NCI-H146 (cell line): ENCODE measurements around the gene EFR3B.

Experiments used
- DNase-seq: peaks from one replicate; lab custom pipeline; 2025; lab: John Stamatoyannopoulos, UW

The EFR3B gene

DNA sequence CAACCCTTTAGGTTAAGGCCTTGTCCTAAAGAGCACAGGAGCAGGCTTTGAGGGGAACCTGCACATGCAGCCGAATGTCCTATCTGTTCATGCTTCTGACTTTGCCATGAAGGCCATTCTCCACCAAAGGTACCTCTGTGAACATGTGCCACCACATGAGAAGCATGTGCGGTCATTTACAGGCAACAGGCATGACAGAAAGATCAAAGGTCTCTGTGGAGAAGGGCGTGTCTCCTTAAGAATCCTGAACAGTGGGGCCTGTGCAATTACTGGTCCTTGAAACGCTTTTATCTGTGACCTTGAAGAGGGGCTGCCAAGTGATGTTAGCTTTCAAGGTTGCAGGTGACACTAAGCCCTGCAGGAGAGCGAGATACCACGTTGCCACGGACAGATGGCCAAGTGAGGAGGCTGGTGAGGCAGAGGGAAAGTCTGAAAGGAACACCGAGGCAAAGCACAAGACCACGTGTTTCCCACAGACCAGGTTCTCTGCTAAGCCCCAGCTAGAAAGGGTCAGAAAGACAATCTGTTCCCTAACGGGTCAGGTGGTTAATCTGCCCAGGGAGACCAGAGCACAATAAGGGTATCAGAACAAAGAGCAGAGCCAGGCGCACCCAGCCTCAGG, 146.0 kb downstream of the EFR3B start:
- no peak for DNase-seq

DNA sequence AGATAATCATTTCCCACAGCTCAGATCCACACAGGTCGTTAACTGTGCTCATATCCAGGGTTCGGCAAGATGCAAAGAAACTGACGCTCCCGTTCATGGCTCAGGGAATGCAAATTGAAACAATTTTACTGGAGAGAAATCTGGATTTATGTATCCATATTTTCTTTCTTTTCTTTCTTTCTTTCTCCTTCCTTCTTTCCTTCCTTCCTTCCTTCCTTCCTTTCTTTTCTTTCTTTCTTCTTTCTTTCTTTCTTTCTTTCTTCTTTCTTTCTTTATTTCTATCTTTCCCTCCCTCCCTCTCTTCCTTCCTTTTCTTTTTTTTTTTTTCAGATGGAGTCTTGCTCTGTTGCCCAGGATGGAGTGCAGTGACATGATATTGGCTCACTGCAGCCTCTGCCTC, 146.5 kb downstream of the EFR3B start:
- no peak for DNase-seq

DNA sequence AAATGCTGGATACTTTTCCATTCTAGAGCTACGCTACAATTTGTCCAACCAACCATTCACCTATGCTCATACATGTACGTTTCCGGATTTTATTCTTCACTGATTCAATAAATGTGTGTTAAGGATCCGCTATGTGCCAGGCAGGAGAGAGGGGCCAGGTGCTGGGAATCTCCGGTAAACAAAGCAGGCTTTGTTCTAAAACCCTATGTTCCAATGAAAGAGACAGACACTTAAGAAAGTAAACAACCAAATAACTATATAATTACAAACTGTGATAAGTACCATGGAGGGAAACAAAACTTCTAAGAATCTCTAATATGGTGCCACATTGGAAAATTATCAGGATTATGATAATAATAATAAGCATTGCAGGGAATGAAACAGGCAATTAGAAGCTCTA, 148.7 kb downstream of the EFR3B start:
- peak; percentile 79 for DNase-seq

DNA sequence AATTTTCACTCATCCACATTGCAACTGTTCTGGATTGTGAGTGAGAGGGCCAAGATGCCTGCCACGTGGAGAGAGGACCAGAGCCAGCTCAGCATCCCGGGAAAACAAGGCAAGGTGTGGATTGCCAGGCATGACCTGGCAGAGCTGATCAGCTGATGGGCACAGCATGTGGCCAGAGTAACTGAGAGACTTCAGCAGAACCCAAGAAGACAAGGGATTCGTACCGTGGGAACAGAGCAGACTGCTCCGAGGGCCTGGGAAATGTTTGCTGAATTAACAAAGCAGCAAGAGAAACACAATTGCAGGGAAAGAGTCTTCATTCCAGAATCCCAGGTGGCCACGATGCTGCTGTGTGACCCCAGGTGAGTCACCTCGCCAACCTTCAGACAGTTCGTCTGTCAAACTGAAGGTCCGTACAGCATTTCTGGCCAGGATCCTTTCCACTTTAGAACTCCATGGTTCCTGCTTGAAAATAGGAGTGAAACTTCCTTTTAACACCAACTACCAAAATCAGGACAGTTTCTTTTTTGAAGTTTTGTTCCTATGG, 152.8 kb downstream of the EFR3B start:
- DNase-seq: no peak

DNA sequence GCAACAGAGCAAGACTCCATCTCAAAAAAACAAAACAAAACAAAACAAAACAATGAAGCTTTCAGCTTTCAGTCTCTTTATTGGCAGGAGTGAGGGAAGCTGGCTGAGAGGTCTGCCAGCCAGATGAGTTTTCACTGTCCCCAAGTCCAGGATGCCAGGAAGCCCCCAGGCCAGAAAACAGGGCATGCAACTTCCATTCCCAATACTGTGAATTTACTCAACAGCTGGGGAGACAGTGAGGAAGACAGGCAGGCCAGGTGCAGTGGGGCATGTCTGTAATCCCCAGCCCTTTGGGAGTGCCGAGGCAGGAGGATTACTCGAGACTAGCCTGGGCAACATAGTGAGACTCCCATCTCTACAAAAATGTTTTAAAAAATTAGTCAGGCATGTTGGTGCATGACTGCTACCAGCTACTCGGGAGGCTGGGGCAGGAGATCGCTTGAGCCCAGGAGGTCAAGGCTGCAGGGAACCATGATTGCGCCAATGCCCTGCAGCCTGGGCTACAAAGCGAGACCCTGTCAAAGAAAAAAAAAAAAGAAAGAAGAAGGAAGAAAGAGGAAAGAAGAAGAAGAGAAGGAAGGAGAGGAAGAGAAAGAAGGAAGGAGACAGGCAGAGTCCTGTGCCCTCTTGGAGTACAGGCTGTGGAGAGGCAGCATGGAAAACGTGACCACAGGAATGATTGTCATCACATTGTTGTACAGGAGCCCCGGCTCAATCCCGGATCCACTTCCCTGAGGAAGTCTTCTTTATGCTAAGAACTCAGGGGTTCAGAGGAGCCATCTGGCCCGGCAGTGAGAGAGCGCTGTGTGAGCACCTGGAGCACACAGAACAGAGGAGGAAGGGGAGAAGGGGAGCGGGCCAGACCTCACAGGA, 155.7 kb downstream of the EFR3B start:
- no peak for DNase-seq

DNA sequence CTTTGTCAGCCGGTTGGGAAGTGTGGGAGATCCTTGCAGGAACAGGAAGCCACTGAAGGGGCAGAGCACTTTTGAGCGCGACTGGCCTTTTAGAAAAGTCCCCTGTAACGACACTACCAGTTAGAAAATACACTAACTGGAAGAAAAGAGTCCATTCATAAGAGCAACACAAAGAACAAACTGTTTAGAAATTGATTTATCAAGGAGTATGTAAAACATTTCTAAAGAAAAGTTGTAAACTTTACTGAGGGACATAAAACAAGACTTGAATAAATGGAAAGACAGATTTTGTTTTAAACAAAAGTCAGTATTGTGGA, 156.3 kb downstream of the EFR3B start:
- DNase-seq: no peak

DNA sequence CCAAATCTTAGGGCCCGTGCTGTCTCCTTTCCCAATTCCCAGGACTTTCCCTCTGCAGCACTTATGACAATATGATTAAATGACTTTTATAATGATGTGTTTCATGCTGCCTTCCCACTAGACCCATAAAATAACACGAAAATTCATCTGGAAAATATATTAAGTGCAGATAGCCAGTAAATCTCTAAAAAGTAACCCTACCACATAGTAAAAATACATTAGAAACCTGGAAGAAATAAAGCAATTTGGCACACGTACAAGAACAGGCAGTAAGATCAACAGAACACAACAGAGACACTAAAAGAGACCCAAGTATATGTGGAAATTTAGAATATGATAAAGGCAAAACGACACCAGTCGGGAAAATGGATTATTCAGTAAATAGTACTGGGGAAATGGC, 156.7 kb downstream of the EFR3B start:
- no peak for DNase-seq

DNA sequence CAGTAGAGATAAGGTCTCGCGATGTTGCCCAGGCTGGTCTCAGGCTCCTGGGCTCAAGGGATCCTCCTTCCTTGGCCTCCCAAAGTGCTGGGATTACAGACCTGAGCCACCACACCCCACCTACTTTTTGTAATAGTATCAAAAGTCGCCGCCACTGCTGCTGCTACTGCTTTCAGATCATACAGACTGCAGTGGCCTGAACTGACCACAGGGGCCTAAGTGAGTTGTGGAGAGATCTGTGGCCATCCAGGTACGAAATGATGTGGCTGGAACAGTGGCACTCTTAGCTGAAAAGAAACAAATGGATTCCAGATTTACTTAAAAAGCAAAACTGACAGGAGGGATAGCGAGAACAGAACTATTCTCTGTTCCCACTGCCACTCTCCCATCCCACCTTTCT, 159.4 kb downstream of the EFR3B start:
- DNase-seq: no peak

DNA sequence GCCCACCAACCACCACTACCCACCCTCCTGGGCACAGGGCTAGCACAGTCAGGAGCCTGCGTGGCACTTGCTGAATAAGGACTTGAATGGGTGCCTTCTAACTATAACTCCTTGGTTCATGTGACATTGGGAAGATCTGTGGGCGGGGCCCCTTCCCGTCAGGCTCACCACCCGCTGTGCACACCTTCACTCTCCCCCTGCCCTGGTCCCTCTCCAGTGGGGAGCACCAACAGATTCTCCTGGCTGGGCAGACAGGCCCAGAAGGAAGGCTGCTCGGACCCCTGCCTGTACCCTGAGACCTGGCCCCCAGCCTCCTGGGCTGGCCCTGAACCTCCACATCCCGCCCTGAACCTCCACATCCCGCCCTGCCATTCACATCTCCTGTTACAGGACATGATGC, 159.9 kb downstream of the EFR3B start:
- DNase-seq: no peak

DNA sequence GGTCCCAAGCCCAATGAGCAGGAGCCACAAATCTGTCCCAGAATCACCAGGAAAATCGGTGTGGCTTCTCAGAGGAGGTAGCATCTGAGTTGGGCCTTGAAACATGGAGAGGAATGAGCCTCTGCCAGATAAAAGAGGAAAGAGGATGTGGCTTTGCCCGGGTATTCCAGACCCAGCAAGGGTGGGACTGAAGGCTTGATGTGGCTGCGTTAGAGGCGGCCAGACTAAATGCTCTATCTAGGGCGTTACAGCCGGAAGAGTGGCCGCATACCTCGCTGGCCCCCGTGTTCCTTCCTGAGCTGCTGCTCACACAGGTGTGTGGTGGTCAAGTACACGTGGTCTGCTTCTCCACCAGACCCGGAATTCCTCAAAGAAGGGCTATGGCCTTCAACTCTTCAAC, 160.4 kb downstream of the EFR3B start:
- DNase-seq: no peak

DNA sequence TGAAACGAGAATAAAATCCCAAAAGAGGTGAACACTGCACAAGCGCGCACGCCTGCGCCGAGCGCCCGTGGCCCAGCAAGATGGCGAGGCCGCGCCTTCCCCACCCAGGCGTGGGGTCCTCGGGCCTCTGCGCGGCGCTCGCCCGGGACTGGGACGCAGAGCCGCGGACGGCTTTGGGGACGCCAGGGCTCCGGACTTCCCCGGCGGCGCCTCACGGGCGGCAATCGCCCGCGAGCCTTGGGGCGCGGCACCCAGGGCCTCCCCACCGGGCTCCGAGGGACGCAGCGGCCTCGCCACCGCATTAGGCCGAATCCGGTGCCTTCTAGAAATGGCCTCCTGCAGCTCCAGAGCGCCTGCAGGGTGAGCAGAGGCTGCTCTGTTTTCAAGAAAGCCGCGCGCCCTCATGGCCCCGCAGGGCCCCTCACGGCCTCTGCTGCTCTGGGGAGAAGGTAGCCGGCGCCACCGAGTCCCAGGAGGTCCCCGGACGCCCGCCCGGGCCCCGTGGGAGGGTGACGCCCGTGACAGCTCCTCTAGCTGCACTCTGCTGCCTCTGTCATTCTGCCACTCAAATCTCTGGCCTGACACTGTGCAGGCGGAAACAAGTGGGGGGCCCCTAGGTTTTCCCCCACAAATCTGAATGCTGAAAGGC, 162.4 kb downstream of the EFR3B start:
- no peak for DNase-seq

DNA sequence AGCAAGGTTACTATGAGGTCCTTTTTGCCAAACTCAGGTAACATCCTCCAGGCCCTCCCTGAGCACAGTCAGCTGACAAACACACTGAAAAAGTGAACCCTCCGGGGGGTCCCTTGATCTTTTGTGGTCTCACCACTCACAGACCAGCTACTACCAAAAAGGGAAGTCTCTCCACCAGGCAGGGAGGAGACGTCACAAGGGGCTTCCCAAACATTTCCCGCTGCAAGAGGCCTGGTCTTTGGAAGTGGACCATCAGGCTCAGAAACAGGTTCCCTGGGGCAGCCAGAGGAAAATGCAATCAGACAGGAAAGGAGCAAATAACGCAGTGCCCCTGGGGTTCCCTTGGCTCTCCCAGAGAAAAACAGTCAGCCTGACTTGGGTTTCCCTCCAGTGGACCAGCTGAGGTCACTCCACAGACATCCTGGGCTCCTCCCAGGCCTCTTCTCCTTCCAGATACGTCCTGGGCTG, 165.2 kb downstream of the EFR3B start:
- DNase-seq: peak; percentile 10
